Muscle layer of duodenum (tissue), 2 donors: Measurements from ENCODE around the gene PIR.

ENCODE experiments used
- H3K27ac ChIP-seq: one replicate; pipeline ENCODE4 v1.7.0; 2013; ENCODE audit warnings: mild to moderate bottlenecking, low read length
- H3K27me3 ChIP-seq: one replicate; pipeline ENCODE4 v1.7.0; 2013; ENCODE audit warnings: low read depth, mild to moderate bottlenecking, control low read depth, low read length
- H3K36me3 ChIP-seq, 2 donors: one replicate each; pipeline ENCODE4 v1.7.0; 2013; ENCODE audit warnings: low read length in 2 of 2, control low read depth in 1 of 2, mild to moderate bottlenecking in 1 of 2; ENCODE audit not compliant: insufficient read depth in 2 of 2, control insufficient read depth in 1 of 2
- H3K4me1 ChIP-seq, 2 donors: one replicate each; pipeline ENCODE4 v1.7.0; 2013; ENCODE audit warnings: low read length in 2 of 2, mild to moderate bottlenecking in 2 of 2, control low read depth in 1 of 2, moderate library complexity in 1 of 2; ENCODE audit not compliant: insufficient read depth in 2 of 2, control insufficient read depth in 1 of 2
- H3K4me3 ChIP-seq, 2 donors: one replicate each; pipeline ENCODE4 v1.7.0; 2013; ENCODE audit warnings: low read length in 2 of 2, low read depth in 1 of 2, mild to moderate bottlenecking in 1 of 2
- H3K9me3 ChIP-seq, 2 donors: one replicate each; pipeline ENCODE4 v1.7.0; 2013; ENCODE audit warnings: low read length in 2 of 2, control low read depth in 1 of 2, mild to moderate bottlenecking in 1 of 2; ENCODE audit not compliant: control insufficient read depth in 1 of 2
- donor health status: healthy.

The PIR gene

DNA sequence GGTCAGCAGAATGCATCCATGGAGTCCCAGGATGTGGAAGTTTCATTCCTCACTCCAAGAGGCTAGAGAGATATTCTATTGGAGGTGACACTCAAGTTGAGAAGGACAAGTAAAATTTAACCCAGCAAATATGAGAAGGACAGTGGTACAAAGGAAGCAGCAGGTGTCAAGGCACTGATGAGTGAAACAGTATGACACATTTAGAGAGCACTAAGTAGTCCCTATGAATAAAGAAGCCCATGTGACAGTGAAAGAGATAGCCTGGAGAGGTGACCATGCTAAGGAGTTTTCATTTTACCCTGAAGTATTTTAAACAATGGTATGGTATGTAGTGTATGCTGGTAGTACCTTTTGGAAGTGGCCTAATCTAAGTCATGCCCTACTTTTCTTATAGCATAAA, 16.7 kb upstream of the PIR start:
- Histone ChIP-seq H3K4me3 (no peak overlapping the region), H3K36me3 (no peaks in the 10 kb centered on the region), H3K27me3 (no peaks in the 10 kb centered on the region), H3K4me1 (no peaks in the 10 kb centered on the region), H3K27ac (no peak overlapping the region), H3K9me3 (no peaks in the 10 kb centered on the region)

DNA sequence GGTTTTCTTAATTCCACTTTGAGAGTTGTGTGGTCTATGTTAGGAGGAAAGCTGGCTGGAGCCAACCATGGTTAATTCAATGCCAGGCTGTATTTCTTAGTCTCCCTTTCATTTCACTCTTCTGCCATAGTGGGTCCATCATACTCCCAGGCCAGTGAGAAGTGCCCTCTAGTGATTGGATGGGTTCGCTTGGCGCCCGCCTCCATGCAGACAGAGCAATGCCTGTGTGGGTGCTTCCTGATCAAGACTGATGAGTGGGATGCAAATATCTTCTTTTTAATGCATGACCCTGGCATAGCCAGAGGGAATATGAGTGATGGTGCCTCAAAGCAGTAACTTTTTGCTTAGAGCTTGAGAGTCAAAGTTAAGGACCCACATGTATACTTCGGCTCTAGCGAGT, 13.9 kb upstream of the PIR start:
- H3K9me3 ChIP-seq: no peaks in the 10 kb centered on the region
- no peaks in the 10 kb centered on the region for H3K4me1 ChIP-seq
- no peaks in the 10 kb centered on the region for H3K36me3 ChIP-seq
- no peak overlapping the region for H3K4me3 ChIP-seq
- no peaks in the 10 kb centered on the region for H3K27me3 ChIP-seq
- H3K27ac ChIP-seq: no peak overlapping the region

DNA sequence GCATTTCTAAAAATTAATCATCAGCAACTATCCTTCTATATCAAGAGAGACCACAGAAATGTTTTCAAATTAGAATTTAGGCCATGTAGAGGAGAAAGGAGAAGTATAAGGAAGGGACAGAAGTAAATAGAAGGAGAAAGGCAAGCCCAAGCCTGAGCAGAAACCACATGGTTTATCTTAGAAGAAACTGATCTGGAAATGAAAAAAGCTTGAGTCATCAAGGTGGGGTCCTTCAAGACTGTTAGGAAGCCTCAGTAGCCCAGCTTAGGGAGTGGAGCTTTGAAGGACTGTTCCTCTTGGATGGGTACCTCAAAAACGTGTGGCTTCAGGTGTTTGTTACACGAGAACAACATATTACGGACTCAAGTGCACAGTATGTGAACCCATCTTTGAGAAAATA, 12.0 kb upstream of the PIR start:
- no peak overlapping the region for H3K27ac ChIP-seq
- H3K36me3 ChIP-seq: no peaks in the 10 kb centered on the region
- no peak overlapping the region for H3K4me3 ChIP-seq
- no peaks in the 10 kb centered on the region for H3K27me3 ChIP-seq
- no peaks in the 10 kb centered on the region for H3K4me1 ChIP-seq
- no peaks in the 10 kb centered on the region for H3K9me3 ChIP-seq

DNA sequence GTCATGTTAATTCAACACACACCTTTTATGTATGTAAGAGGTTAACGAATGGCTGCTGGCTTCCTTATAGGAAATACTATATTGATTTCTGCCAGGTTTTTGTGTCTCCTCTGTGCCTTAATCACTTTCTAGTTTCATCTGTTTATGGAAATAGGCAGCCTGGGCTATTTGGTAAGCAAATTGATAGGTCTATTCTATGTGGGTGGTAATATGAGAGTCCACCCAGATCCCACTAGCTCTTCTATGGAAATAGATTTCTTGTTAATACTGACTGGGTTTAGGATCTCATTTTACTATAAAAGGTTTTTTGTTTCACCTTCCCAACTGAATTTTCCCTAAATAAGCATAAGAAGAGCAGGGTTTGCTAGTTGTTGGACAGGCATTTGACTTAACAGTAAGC, 11.5 kb upstream of the PIR start:
- no peaks in the 10 kb centered on the region for H3K9me3 ChIP-seq
- no peaks in the 10 kb centered on the region for H3K27me3 ChIP-seq

DNA sequence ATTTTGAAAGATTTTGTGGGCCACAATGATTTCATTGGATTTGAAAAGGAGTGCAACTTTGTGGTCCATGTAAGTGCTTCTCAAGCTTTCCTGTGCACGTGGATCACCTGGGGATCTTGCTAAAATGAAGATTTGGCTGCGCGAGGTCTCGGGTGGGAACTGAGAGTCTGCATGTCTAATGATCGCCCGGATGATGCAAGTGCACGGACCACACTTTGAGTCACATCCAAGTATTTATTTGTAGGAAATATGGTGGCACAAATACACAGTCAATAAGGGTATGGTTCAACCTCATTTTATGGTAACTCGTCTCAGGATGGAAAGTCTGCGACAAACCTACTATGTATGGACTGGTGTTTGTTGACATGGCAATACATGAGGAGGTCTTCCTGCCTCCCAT, 8.4 kb upstream of the PIR start:
- no peaks in the 10 kb centered on the region for H3K36me3 ChIP-seq
- no peaks in the 10 kb centered on the region for H3K27me3 ChIP-seq
- H3K9me3 ChIP-seq: no peaks in the 10 kb centered on the region
- no peak overlapping the region for H3K27ac ChIP-seq
- H3K4me3 ChIP-seq: no peak overlapping the region
- H3K4me1 ChIP-seq: no peaks in the 10 kb centered on the region

More for the DNA sequence above, 11.5 kb upstream of the PIR start:
- no peaks in the 10 kb centered on the region for H3K36me3 ChIP-seq
- no peak overlapping the region for H3K27ac ChIP-seq
- H3K4me1 ChIP-seq: no peaks in the 10 kb centered on the region
- no peak overlapping the region for H3K4me3 ChIP-seq

DNA sequence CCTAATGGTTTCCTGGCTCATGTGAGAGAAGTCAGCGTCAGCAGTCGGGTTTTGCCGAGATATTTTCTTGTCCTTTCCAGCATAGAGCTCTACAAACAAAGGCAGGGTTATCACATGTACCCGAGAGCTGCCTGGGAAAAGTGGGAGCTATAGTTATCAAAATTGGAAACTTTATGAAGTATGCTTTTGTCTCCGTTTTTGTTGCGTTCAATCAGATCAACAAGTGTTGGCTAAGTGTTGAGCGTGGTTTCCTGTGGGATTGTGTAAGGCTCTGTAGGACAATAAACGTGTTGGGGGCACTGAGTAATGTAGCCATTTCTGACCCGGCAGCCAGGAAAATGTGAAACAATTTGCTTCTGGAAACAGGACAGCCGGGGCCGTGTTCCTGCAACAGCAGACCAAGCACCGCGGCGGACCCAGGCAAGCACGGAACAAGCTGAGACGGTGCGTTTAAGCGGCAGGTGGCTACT, 7.4 kb upstream of the PIR start, which contains the start of gene BMX:
BMX (plus strand) TSS at position 311 of the 470 bp plus-strand sequence. CDS start 7,547 bp downstream, outside the sequence.
- no peaks in the 10 kb centered on the region for H3K9me3 ChIP-seq

DNA sequence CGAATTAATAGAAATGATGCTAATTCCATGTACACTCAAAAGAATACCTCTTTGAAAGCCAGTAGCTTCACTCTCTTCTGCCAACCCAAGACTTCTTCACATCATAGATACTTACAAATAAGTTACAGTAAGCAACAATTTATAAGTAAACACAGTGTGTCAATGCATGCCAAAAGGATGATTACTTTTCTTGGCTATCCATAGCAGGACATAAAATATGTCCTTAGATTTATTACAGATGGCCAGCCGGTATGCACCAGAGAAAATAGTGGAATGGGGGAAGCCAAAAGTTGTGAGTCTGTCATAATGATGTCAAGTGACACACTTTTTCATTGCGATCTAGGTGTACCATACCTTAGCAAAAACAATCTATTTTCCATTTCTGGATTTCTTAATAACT, 6.8 kb upstream of the PIR start:
- Histone ChIP-seq H3K4me3 (no peak overlapping the region), H3K9me3 (no peaks in the 10 kb centered on the region), H3K4me1 (no peaks in the 10 kb centered on the region), H3K36me3 (no peaks in the 10 kb centered on the region), H3K27me3 (no peaks in the 10 kb centered on the region), H3K27ac (no peak overlapping the region)

More for the DNA sequence above, 7.4 kb upstream of the PIR start, which contains the start of gene BMX:
- Histone ChIP-seq H3K27me3 (no peaks in the 10 kb centered on the region), H3K4me3 (no peak within 1 kb of the TSS), H3K4me1 (no peaks in the 10 kb centered on the region), H3K36me3 (no peaks in the 10 kb centered on the region), H3K27ac (peak within 1 kb of the TSS; percentile 4)

DNA sequence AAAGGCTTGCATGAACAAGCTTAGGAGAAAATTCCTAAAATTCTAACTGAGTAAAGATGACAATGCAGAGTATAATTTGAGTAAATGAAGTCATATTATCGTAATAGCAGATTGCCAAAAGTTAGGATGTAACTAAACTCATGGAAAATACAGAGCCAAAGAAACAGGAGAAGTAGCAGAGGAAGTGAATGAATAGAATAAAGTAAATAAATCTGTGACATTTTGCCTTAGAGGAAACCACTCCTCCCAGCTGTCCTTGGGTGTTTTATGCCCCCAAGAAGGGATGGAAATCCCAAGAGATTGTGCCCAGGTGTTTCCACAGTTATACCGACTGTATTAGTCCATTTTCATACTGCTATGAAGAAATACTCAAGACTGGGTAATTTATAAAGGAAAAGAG, 5.6 kb upstream of the PIR start:
- no peak overlapping the region for H3K27ac ChIP-seq
- H3K4me3 ChIP-seq: no peak overlapping the region
- H3K9me3 ChIP-seq: no peaks in the 10 kb centered on the region
- no peaks in the 10 kb centered on the region for H3K4me1 ChIP-seq
- H3K27me3 ChIP-seq: no peaks in the 10 kb centered on the region
- H3K36me3 ChIP-seq: no peaks in the 10 kb centered on the region

DNA sequence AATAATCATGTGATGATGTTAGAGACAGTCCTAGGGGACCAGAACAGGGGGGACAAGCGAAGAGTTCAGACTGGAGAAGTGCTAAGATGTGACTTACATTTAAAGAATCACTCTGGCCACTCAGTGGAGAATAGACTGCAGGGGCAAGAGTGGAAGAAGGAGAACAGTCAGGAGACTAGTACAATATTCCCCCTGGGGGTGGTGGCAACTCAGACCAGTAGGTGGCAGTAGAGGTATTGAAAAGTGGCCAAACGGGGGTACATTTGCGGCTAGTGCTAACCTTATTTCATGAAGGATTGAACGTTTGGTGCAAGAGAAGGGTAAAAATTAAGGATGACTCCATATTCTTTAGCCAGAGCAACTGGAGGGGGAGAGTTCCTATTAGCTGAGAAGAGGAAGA, 4.7 kb upstream of the PIR start:
- Histone ChIP-seq H3K27ac (no peak overlapping the region), H3K36me3 (no peaks in the 10 kb centered on the region), H3K4me3 (no peak overlapping the region), H3K9me3 (no peaks in the 10 kb centered on the region), H3K27me3 (no peaks in the 10 kb centered on the region), H3K4me1 (no peaks in the 10 kb centered on the region)

DNA sequence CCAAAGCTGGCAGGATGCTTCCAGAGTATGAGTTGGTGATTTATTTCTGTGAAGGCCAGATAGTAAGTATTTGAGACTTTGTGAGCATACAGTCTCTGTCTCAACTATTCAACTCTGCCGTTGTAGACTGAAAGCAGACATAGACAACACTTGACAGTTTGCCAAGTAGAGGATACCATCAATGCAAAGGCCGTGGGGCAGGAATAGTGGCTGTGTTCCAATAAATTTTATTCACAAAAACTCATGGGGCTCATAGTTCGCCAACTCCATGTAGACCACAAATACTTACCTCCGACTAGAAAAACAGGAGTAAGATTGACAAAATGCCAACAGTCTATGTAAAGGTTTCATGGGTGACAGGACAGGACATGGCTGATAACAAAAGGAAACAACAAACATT, 3.7 kb upstream of the PIR start:
- no peak overlapping the region for H3K4me3 ChIP-seq
- H3K27me3 ChIP-seq: no peaks in the 10 kb centered on the region
- H3K9me3 ChIP-seq: no peaks in the 10 kb centered on the region
- H3K27ac ChIP-seq: no peak overlapping the region
- peaks cover 0 to 5% of the 10 kb centered on the region in 2 donors for H3K4me1 ChIP-seq
- no peaks in the 10 kb centered on the region for H3K36me3 ChIP-seq

DNA sequence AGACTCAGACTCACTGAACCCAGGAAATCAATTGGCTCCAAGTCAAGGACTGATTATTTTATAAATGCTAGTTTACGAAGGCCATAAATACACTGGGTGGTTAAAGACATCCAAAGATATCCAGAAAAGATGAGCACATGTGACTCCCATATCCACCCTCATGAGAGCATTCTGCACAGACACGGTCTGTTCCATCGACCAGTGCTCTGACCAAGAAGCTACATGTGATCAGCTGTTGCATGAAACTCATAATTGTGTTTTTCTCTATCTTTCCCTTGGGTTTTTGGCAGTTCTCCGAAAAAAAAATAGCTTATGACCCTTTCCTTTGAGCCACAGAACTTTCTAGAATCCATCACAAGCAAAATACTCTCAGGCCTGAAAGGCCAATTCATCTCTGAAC, 2.7 kb upstream of the PIR start:
- Histone ChIP-seq H3K4me1 (peaks cover 0 to 5% of the 10 kb centered on the region in 2 donors), H3K4me3 (no peak overlapping the region), H3K27ac (no peak overlapping the region), H3K9me3 (no peaks in the 10 kb centered on the region), H3K27me3 (no peaks in the 10 kb centered on the region), H3K36me3 (no peaks in the 10 kb centered on the region)

DNA sequence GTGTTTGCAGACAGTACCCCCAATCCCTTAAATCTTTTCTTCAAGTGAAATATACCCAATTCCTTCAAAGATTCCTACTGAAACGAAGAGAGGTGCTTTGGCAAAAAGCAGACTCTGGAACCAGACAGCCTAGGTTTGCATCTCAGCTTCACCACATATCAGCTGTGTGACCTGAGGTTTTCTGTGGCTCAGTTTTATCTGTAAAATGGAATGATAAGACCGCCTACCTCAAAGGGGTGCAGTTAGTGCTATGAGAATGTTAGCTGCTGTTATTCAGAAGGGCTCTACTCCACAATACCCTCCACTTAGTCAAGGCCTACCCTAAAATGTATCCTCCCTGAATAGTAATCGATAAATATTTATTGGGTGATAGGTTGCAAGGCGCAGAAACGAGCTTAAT, 664 bp downstream of the PIR start:
- Histone ChIP-seq H3K4me3 (peak overlapping the region; percentile 66 to 69), H3K4me1 (peaks cover 0 to 5% of the 10 kb centered on the region in 2 donors), H3K27ac (peak overlapping the region; percentile 41), H3K36me3 (no peaks in the 10 kb centered on the region), H3K27me3 (no peaks in the 10 kb centered on the region), H3K9me3 (no peaks in the 10 kb centered on the region)
